ENCODE measurements around the gene ZBTB12. TPM values are rescaled to one million over a fixed set of nuclear protein-coding genes. Genes with fewer than 3 reads are reported as not detected.

Gene ZBTB12
- polyA plus RNA-seq, 3 donors, result 0.11 TPM; not detected in 2

GRCh38 chr6:31860349-31860748 is 41.5 kb downstream of the ZBTB12 start:
- Histone ChIP-seq H3K9ac (ENCODE audit: insufficient read depth, low read length, poor library complexity, severe bottlenecking) (no peak overlapping the region), H3K79me2 (ENCODE audit: insufficient read depth, low read length) (peaks cover 16% of the 10 kb centered on the region), H3K4me1 (ENCODE audit: control insufficient read depth in 1 of 2, insufficient read depth in 2 of 2, low read length in 2 of 2) (peaks cover 22 to 28% of the 10 kb centered on the region in 2 donors), H3K27ac (ENCODE audit: low read depth in 1 of 2, low read length in 2 of 2) (no peak overlapping the region), H4K20me1 (ENCODE audit: insufficient read depth, low read length) (peaks cover 6% of the 10 kb centered on the region), H3K4me3 (replicated peaks in 1 of 3; ENCODE audit: low read depth in 2 of 3, low read length in 3 of 3) (no peak overlapping the region), H3K4me2 (replicated peaks; ENCODE audit: extremely low read depth, low read length, poor library complexity, severe bottlenecking) (no peak overlapping the region), H3K36me3 (replicated peaks in 1 of 2; ENCODE audit: control insufficient read depth in 1 of 2, insufficient read depth in 2 of 2, low read length in 2 of 2) (peaks cover 36 to 47% of the 10 kb centered on the region in 2 donors), H3K9me3 (replicated peaks in 1 of 2; ENCODE audit: control insufficient read depth in 1 of 2, insufficient read depth in 1 of 2, low read length in 2 of 2) (no peaks in the 10 kb centered on the region), H2AFZ (ENCODE audit: insufficient read depth, low read depth, low read length, poor library complexity, severe bottlenecking) (no peak overlapping the region), H3K27me3 (ENCODE audit: control insufficient read depth in 2 of 2, insufficient read depth in 2 of 2, low read length in 2 of 2) (no peaks in the 10 kb centered on the region)
- H3K36me3 Mint-ChIP-seq, result peaks cover 35 to 58% of the 10 kb centered on the region in 2 donors
- DNase-seq, result no peak
- H3K27ac Mint-ChIP-seq, result no peak overlapping the region
- intact Hi-C loops (cut with micrococcal nuclease), result loop anchor here (5.0 to 10.0 kb wide), 2 partner anchors 37 to 316 kb away; partner anchors contain the start of genes ATP6V1G2 (in 1 of the 2), DDX39B (in 1 of the 2), EHMT2 (in 1 of the 2) and NFKBIL1 (in 1 of the 2)
- 99% methylated on average over 13 of the region's 13 CpGs for WGBS (ENCODE audit: insufficient coverage)
- no peak for TF ChIP-seq CTCF (IDR thresholded peaks at IDR 0.05)
- peaks cover 23% of the 10 kb centered on the region for H3K4me1 Mint-ChIP-seq
- no peak overlapping the region for H3K4me3 Mint-ChIP-seq
- peaks cover 0 to 2% (median 2%) of the 10 kb centered on the region in 3 donors for H3K27me3 Mint-ChIP-seq (ENCODE audit: low read depth in 3 of 3)
- H3K9me3 Mint-ChIP-seq, result peaks cover 0 to 5% (median 0%) of the 10 kb centered on the region in 7 donors

DNA sequence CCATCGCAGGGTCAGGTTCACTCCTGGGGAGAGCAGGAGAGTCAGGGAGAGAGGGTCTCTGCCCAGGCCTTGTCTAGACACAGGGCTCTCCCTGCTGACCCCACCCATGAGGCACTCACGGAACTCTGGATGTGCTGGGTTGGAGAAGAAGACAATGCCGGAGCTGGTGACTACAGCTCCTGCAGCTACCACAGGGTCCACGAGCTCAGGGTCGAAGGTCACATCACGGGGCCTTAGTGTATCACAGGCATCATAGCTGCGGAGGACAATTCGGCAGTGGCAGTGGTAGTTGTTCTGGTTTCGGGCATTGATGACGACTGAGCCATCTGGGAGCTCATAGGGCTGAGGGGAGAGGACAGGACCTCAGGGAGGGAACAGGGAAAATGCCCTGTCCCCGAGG is 42.0 kb downstream of the ZBTB12 start:
- TF ChIP-seq CTCF (IDR thresholded peaks at IDR 0.05), result no peak
- peak overlapping the region in 1 of 2 donors; percentile 34 for H3K4me3 Mint-ChIP-seq
- no peaks in the 10 kb centered on the region for H3K9me3 ChIP-seq (replicated peaks in 1 of 2; ENCODE audit: control insufficient read depth in 1 of 2, insufficient read depth in 1 of 2, low read length in 2 of 2)
- peaks cover 16% of the 10 kb centered on the region for H3K79me2 ChIP-seq (ENCODE audit: insufficient read depth, low read length)
- peaks cover 35 to 61% of the 10 kb centered on the region in 2 donors for H3K36me3 Mint-ChIP-seq
- no peak overlapping the region for H3K4me2 ChIP-seq (replicated peaks; ENCODE audit: extremely low read depth, low read length, poor library complexity, severe bottlenecking)
- peak overlapping the region in 1 of 7 donors; percentile 40 for H3K27ac Mint-ChIP-seq
- H3K36me3 ChIP-seq (replicated peaks in 1 of 2; ENCODE audit: control insufficient read depth in 1 of 2, insufficient read depth in 2 of 2, low read length in 2 of 2), result peaks cover 36 to 47% of the 10 kb centered on the region in 2 donors
- peaks cover 0 to 2% (median 2%) of the 10 kb centered on the region in 3 donors for H3K27me3 Mint-ChIP-seq (ENCODE audit: low read depth in 3 of 3)
- no peak overlapping the region for H3K27ac ChIP-seq (ENCODE audit: low read depth in 1 of 2, low read length in 2 of 2)
- 95% methylated on average over 11 of the region's 11 CpGs for WGBS (ENCODE audit: insufficient coverage)
- no peak for DNase-seq
- H3K4me1 ChIP-seq (ENCODE audit: control insufficient read depth in 1 of 2, insufficient read depth in 2 of 2, low read length in 2 of 2), result peaks cover 22 to 28% of the 10 kb centered on the region in 2 donors
- H3K9me3 Mint-ChIP-seq, result peaks cover 0 to 5% (median 0%) of the 10 kb centered on the region in 7 donors
- H4K20me1 ChIP-seq (ENCODE audit: insufficient read depth, low read length), result peaks cover 6% of the 10 kb centered on the region
- H3K27me3 ChIP-seq (ENCODE audit: control insufficient read depth in 2 of 2, insufficient read depth in 2 of 2, low read length in 2 of 2), result no peaks in the 10 kb centered on the region
- intact Hi-C loops (cut with micrococcal nuclease), result loop anchor here (5.0 to 10.0 kb wide), 2 partner anchors 37 to 315 kb away; partner anchors contain the start of genes ATP6V1G2 (in 1 of the 2), DDX39B (in 1 of the 2), EHMT2 (in 1 of the 2) and NFKBIL1 (in 1 of the 2)
- no peak overlapping the region for H3K9ac ChIP-seq (ENCODE audit: insufficient read depth, low read length, poor library complexity, severe bottlenecking)
- no peak overlapping the region for H2AFZ ChIP-seq (ENCODE audit: insufficient read depth, low read depth, low read length, poor library complexity, severe bottlenecking)
- H3K4me3 ChIP-seq (replicated peaks in 1 of 3; ENCODE audit: low read depth in 2 of 3, low read length in 3 of 3), result no peak overlapping the region
- H3K4me1 Mint-ChIP-seq, result peaks cover 23% of the 10 kb centered on the region

All from CD14-positive monocyte (primary cell).